Astrocyte (in vitro differentiated cells and primary cell): ENCODE data around the gene CD2. TPM values are rescaled to one million over a fixed set of nuclear protein-coding genes. Genes with fewer than 3 reads are reported as not detected.

Experiments
- DNase-seq: peaks from one replicate; pipeline ENCODE4 v3.0.0-alpha.2; 2010; ENCODE audit warnings: low read depth
- FAIRE-seq: peaks from 2 replicates; lab custom pipeline; 2011; peaks lifted over from hg19 to GRCh38; lab: Jason Lieb, UNC
- H2AFZ ChIP-seq: 2 replicates; pipeline ENCODE4 v1.6.0; 2012; ENCODE audit warnings: low read depth, low read length, inconsistent platforms
- H3K27ac ChIP-seq: 2 replicates; pipeline ENCODE4 v1.5.1; 2011; ENCODE audit warnings: low read depth, low read length, inconsistent platforms
- H3K27me3 ChIP-seq: 2 replicates; pipeline ENCODE4 v1.6.0; 2011; ENCODE audit warnings: low read length, inconsistent platforms; ENCODE audit not compliant: insufficient read depth
- H3K36me3 ChIP-seq: 2 replicates; pipeline ENCODE4 v1.5.1; 2011; ENCODE audit warnings: low read length, inconsistent platforms; ENCODE audit not compliant: insufficient read depth
- H3K4me1 ChIP-seq: 2 replicates; pipeline ENCODE4 v1.5.1; 2011; ENCODE audit warnings: low read length, inconsistent platforms; ENCODE audit not compliant: insufficient read depth
- H3K4me2 ChIP-seq: 2 replicates; pipeline ENCODE4 v1.6.0; 2012; ENCODE audit warnings: low read length, inconsistent platforms
- H3K4me3 ChIP-seq: 2 replicates; pipeline ENCODE4 v1.5.1; 2011; ENCODE audit warnings: low read depth, mild to moderate bottlenecking, low read length, inconsistent platforms; ENCODE audit not compliant: insufficient read depth
- H3K79me2 ChIP-seq: 2 replicates; pipeline ENCODE4 v1.6.0; 2012; ENCODE audit warnings: mild to moderate bottlenecking, low read length, inconsistent platforms; ENCODE audit not compliant: insufficient read depth
- H3K9ac ChIP-seq: 2 replicates; pipeline ENCODE4 v1.6.0; 2012; ENCODE audit warnings: mild to moderate bottlenecking, low read length, inconsistent platforms
- H3K9me3 ChIP-seq: 2 replicates; pipeline ENCODE4 v1.5.1; 2012; ENCODE audit warnings: low read depth, mild to moderate bottlenecking, low read length, inconsistent platforms; ENCODE audit not compliant: insufficient read depth
- H4K20me1 ChIP-seq: 2 replicates; pipeline ENCODE4 v1.6.0; 2012; ENCODE audit warnings: low read length, inconsistent platforms; ENCODE audit not compliant: insufficient read depth
- H3K27ac Mint-ChIP-seq: one replicate; pipeline ENCODE4 v1.8.0; 2021; ENCODE audit warnings: mild to moderate bottlenecking, mixed read lengths; ENCODE audit not compliant: unreplicated experiment
- H3K27me3 Mint-ChIP-seq: one replicate; pipeline ENCODE4 v1.8.0; 2021; ENCODE audit warnings: low read depth, mixed read lengths; ENCODE audit not compliant: unreplicated experiment
- H3K36me3 Mint-ChIP-seq: one replicate; pipeline ENCODE4 v1.8.0; 2021; ENCODE audit warnings: low read depth, mixed read lengths; ENCODE audit not compliant: unreplicated experiment
- H3K4me1 Mint-ChIP-seq: one replicate; pipeline ENCODE4 v1.8.0; 2021; ENCODE audit warnings: low read depth, mixed read lengths; ENCODE audit not compliant: unreplicated experiment
- H3K4me3 Mint-ChIP-seq: one replicate; pipeline ENCODE4 v1.8.0; 2021; ENCODE audit warnings: mild to moderate bottlenecking, moderate library complexity, mixed read lengths; ENCODE audit not compliant: unreplicated experiment
- H3K9me3 Mint-ChIP-seq: one replicate; pipeline ENCODE4 v1.8.0; 2021; ENCODE audit warnings: mild to moderate bottlenecking, mixed read lengths; ENCODE audit not compliant: unreplicated experiment
- CTCF ChIP-seq: IDR thresholded peaks from 2 replicates; pipeline ENCODE4 v1.5.1; 2011; ENCODE audit warnings: low read depth, mild to moderate bottlenecking, inconsistent platforms, low read length, moderate library complexity; ENCODE audit not compliant: insufficient read depth
- EZH2 ChIP-seq: IDR thresholded peaks from 2 replicates; pipeline ENCODE4 v1.6.1; 2012; ENCODE audit warnings: mild to moderate bottlenecking, low read length, inconsistent platforms; ENCODE audit not compliant: insufficient read depth
- total RNA-seq: library from RNA; stranded (reverse); gene quantifications from 2 replicates; pipeline ENCODE4 v1.2.1, GENCODE V29; 2021

CD2 gene
- total RNA-seq, 1 donor from 2014 or later: 0.14 TPM

- H3K27me3 ChIP-seq: peaks cover 12% of the 10 kb centered on the region
- H3K79me2 ChIP-seq: no peaks in the 10 kb centered on the region
- no peaks in the 10 kb centered on the region for H3K4me1 ChIP-seq
- Mint-ChIP-seq H3K4me1 (peaks cover 2% of the 10 kb centered on the region), H3K9me3 (no peaks in the 10 kb centered on the region), H3K27ac (no peak overlapping the region), H3K36me3 (no peaks in the 10 kb centered on the region), H3K27me3 (peaks cover 2% of the 10 kb centered on the region), H3K4me3 (no peak overlapping the region)
- no peak overlapping the region for H3K27ac ChIP-seq
- TF ChIP-seq CTCF: no peak
- no peak for TF ChIP-seq EZH2
- no peak overlapping the region for H3K4me2 ChIP-seq
- DNase-seq (no peak), FAIRE-seq (no peak)
- no peak overlapping the region for H3K4me3 ChIP-seq
- no peak overlapping the region for H3K9ac ChIP-seq
- H2AFZ ChIP-seq: no peak overlapping the region
- no peaks in the 10 kb centered on the region for H3K9me3 ChIP-seq
- no peaks in the 10 kb centered on the region for H4K20me1 ChIP-seq
- no peaks in the 10 kb centered on the region for H3K36me3 ChIP-seq
Observed at GRCh38 chr1:116722016-116722838, 32.0 kb upstream of the CD2 start.

GRCh38 chr1:116724765-116725375 is 29.4 kb upstream of the CD2 start:
- Histone ChIP-seq H3K27me3 (peaks cover 19% of the 10 kb centered on the region), H3K9ac (no peak overlapping the region), H3K4me2 (no peak overlapping the region), H3K9me3 (no peaks in the 10 kb centered on the region), H2AFZ (no peak overlapping the region), H3K27ac (no peak overlapping the region), H4K20me1 (no peaks in the 10 kb centered on the region), H3K4me3 (no peak overlapping the region), H3K36me3 (no peaks in the 10 kb centered on the region), H3K79me2 (no peaks in the 10 kb centered on the region), H3K4me1 (no peaks in the 10 kb centered on the region)
- Mint-ChIP-seq H3K4me1 (peaks cover 2% of the 10 kb centered on the region), H3K9me3 (no peaks in the 10 kb centered on the region), H3K27me3 (peaks cover 7% of the 10 kb centered on the region), H3K27ac (no peak overlapping the region), H3K36me3 (no peaks in the 10 kb centered on the region), H3K4me3 (no peak overlapping the region)
- FAIRE-seq: no peak
- DNase-seq: peak; percentile 28
- TF ChIP-seq CTCF: peak; percentile 86
- TF ChIP-seq EZH2: no peak

- peaks cover 19% of the 10 kb centered on the region for H3K27me3 ChIP-seq
- Mint-ChIP-seq H3K4me1 (peaks cover 2% of the 10 kb centered on the region), H3K4me3 (no peak overlapping the region), H3K27me3 (peaks cover 7% of the 10 kb centered on the region), H3K9me3 (no peaks in the 10 kb centered on the region), H3K27ac (no peak overlapping the region), H3K36me3 (no peaks in the 10 kb centered on the region)
- no peak overlapping the region for H3K4me2 ChIP-seq
- no peak for TF ChIP-seq EZH2
- peak; percentile 70 for DNase-seq
- H3K9ac ChIP-seq: no peak overlapping the region
- no peak overlapping the region for H3K27ac ChIP-seq
- no peak overlapping the region for H2AFZ ChIP-seq
- H3K36me3 ChIP-seq: no peaks in the 10 kb centered on the region
- no peaks in the 10 kb centered on the region for H3K4me1 ChIP-seq
- H3K4me3 ChIP-seq: no peak overlapping the region
- FAIRE-seq: no peak
- H3K79me2 ChIP-seq: no peaks in the 10 kb centered on the region
- H3K9me3 ChIP-seq: no peaks in the 10 kb centered on the region
- no peaks in the 10 kb centered on the region for H4K20me1 ChIP-seq
Observed at GRCh38 chr1:116725798-116726197, 28.4 kb upstream of the CD2 start.
